Kidney capillary endothelial cell (primary cell): ENCODE measurements around the gene C13orf46.

ENCODE experiments used
- DNase-seq: peaks from one replicate; pipeline ENCODE4 v3.0.0-alpha.2; 2018; ENCODE audit warnings: low spot score

C13orf46 gene

DNA sequence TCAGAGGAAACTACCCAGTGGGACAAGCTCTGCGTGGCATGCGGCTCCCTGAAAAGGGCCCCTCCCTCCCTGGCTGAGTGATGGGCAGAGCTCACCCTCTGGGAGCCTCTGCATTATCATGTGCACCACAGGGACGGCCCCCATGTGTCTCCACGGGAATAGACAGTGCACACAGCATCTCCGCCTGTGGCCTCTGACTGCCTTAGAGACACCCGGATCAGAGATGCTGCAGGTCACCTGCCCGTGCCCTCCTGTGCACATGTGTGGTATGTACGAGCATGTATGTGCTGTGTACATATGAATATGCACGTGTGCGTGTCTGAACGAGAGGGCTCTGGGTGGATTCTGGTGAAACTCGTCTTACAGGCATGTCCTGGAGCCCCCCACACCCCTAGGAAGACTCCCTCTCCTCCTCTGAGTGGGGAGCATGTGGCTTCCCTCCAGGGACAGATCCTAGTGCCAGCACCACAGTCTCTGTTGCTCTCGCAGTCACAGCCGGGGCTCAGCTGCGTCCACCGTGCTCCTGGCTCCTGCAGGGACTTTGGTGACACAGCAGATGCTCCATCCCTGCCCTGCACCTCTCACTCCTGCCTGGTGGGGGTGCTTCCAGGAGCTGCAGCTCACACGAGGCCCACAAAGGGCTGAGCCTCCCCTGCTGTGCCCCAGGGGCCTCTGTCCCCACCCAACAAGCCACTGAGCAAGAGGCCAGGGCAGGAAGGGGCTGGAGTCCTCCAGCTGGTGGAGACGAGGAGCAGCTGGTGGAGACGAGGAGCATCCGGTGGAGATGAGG, 19.6 kb downstream of the C13orf46 start:
- no peak for DNase-seq

DNA sequence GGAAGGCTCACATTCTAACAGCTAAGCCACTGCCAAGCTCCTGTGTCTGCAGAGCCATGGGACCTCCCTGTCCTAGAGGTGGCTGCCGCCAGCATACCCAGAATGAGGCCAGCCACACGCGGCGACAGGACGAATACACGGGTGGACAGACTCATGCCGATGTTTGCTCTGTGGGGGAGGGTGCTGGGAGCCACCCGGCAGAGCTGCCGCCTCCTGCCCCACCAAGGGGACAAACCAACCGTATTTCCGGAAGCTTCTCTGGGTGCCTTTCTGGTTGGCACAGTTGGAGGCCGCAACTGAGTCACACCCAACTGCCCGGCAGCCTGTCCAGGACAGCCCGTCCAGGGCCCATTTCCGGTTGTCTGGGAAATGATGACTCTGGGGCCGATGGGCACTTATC, 20.3 kb downstream of the C13orf46 start:
- DNase-seq, result no peak

DNA sequence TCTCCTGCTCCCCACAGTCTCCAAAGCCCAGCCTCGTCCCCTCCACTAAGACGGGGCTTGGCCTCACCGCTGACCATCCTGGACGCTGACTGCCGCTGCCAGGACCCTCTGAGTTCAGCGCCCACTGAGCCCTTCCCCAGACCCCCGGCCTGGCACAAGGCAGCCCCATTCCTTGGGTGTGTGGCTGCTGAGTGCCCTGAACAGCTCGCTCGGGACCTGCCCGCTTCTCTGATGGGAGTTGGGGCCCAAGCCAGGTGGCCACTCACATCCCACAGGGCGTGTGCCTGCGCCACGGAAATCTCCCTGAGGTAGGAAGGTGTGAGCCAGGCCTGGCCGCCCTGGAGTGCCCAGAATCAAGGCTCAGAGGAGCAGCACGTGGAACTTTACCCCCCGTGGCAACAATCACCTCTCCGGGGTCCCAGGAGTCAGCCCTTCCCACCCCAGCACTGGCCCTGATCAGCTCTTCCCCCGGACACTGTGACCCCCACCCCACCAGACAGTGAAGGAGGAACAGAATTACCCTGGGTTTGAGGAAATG, 20.8 kb downstream of the C13orf46 start:
- no peak for DNase-seq

DNA sequence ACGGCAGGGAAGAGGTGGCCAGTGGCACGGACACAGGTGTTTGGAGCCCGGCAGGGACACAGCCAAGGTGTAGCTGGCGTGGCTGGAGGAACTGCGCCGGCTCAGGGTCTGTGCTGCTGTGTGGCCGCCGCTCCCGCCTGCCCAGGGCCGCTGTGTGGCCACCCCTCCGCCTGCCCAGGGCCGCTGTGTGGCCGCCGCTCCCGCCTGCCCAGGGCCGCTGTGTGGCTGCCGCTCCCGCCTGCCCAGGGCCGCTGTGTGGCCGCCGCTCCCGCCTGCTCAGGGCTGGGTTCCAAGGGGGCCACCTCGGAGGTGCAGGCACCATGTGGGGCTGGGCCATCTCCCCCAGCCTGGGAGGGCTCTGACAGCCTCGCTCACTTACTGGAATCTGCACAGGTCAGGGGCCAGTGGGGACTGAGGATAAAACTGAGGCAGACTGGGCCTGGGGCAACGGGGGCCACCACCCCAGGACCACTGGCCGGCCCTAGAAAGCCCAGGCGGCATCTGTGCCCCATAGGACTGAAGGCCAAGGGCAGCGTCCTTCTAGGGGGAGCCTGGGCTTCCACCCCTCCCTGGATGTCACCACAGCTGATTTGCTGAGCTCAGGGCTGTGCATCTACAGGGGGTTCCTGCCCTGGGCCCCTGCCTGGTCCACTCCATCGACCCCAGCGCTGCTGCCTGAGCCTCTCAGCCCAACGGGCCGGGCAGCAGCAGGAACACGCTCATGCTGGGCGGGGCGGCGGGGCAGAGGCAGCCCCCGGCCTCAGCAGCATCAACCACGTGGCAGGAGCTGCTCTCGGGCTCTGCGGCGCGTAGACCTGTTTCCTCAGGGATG, 21.5 kb downstream of the C13orf46 start:
- DNase-seq, result no peak

DNA sequence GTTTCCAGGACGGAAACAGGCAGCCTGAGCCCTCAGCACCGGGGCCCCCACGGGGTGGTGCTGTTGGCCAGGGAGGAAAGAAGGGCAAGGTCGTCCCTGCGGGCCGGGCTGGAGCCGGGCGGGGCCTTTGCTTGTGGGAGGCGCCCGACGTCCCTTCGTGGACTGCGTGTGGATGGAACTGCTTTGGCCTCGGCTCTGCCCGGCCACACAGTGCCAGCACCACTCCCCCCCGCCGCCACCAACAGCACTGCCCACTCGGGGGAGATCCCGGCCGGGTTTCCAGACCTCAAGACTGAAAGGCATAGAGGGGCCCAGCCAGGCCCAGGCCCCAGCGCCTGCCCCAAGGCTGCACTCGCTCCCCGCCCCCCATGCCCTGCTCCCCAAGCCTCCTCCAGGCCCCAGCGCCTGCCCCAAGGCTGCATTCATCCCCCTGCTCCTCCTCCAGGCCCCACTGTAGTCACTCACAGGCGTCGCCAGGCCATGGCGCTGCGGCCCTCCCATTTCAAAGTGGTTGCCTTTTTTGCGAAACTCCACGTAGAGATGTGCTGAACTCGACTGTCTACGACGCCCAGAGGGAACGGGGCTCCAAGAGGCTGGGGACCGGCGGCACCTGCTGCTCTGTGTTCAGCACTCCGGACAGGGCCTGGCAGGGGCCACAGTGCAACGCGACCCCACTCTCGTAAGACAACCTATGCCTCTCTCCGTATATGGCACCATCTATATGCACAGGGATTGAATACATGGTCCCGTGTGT, 22.5 kb downstream of the C13orf46 start:
- peak; percentile 39 for DNase-seq

DNA sequence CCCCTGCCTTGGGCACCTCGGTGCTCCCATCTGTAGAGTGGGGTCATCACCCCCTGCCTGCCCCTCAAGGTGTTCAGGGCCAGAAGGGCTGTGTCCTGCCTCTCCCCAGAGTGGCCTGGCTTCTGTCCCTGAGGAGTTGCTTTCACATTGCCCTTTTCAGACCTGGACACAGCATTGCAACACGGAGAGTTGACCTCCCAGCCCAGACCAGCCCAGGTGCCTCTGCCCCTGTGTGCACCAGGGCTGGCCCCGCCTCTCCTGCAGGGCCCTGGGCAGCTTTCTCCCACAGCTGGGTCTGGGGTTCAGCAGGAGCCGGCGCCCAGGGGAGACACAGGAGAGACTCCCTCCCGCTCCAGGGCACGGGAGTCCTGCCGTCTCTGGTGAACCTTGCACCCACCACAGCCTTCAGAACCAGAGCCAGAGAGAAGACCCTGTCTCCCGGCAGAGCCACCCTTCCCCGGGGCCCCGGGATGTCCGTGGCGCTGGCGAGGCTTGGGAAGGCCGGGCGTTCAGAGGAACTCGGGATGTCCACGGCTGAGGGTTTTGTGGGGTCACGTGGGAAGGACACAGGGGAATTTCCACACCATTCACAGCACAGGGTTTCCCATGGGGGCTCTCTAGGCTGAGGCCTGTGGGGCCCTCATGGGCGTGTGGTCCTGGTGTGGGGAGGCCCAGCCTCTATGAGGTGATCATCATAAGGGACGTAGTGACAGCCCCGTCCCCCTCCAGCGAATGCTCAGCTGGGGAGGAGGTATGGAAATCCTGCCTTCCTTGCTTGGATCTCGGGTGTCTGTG, 23.2 kb downstream of the C13orf46 start:
- no peak for DNase-seq

DNA sequence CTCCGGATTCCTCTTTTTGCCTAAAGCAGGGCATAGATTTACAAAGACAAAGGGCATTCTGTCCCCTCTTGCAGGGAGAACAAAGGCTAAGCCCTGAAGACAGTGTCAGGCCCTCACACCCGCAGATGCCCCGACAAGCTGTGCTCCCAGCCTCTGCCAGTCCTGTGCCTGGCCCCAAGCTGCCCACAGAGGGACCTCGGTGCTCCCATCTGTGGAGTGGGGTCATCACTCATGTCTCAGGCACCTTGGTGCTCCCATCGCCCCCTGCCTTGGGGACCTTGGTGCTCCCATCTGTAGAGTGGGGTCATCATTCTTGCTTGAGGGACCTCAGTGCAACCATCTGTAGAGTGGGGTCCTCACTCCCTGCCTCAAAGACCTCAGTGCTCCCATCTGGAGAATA, 24.3 kb downstream of the C13orf46 start:
- DNase-seq, result no peak

DNA sequence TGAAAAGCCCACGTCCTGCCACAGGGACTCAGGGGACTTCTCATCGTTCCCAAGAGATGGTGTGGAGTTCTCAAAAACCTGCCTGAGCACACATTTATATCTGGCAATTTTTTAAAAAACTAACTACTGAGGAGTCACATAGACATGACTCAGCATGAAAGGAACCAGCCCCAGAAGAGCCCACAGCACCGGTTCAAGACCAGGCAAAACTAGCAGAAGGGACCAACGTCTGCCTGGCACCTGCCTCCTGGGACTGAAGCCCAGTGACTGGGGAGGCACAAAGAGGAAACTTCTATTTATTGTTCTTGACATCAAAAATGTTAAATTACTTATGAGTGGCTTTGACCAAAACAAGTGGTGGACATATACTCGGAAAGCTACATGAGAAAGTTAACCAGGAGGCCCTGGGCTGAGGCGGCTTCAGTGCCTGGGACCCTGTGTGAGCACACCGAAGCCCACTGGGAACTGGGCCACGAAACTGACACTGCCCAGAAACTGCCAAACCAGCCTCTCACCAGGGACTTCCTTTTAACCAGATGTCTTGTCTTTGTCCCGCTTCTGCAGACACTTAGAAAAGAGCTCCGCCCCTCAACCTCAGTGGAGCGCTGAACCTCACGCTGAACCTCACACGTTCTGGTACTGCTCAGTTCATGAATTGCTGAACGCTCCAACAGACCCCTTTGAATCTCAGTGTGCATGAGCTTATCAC, 25.7 kb downstream of the C13orf46 start:
- DNase-seq, result no peak

DNA sequence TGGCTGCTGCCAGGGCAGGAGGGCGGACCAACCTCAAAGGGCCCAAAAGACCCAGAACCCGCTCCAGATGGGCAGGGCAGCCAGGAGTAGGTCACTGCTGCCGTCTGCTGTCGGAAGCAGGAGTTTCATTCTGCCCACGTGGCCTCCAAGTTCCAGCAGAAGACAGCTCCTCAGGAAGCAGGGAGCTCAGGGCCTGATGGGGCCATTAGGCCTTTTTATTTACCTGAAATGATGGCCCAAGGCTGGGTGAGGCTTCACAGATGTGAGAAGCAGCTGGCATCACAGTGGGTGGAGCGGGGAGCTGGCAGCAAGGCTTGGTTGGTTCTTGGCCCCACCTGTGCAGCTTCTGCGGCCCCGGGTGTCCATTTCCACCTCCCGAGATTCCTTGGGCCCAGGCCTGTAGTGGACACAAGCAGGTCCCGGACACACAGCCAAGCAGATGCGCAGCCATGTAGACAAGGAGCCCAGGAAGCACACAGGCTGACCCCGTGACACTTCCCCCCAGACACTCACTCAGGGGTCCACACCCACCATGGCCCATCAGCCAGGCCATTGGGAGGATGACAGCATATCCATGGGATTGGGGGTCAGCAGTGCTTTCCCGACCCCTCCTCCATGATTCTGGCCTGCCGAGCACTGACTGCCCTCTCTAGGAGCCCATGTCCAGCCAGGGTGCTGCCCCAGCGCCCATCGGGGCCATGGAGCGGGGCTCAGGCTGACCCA, 26.4 kb downstream of the C13orf46 start:
- DNase-seq, result no peak

DNA sequence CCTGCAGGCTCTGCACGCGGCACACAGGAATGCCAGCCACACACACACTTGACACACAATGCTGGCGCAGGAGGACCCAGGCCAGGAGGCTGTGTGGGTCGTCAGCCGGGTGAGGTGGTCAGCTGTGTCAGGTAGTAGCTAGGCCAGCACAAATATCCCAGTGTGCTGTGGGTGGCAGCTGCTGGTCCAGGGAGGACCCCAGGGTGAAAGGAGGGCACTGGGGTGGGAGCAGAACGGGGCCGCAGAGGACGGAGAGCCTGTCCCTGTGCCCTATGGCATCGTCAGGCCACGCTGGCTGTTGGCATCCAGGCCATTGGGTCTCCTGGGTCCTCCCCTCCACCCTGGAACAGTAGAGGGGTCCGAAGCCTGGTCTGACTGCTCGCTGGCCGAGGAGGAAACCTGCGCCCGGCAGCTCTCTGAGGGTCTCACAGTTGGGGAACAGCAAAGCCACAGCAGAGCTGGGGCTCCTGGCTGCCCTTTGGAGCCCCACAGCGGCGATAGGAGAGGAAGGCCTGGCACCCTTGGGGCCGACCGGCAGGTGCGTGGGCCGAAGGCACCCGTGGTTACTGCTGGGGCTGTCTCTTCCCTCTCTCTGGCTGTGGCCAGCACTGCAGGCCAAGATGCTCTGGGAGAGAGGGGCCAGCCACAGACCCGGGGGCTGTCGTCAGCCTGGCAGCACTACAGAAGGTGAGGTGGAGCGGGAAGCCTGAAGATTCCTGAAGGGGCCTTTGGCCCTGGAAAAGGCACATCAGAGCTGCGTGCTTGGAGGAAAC, 27.3 kb downstream of the C13orf46 start:
- DNase-seq, result no peak

DNA sequence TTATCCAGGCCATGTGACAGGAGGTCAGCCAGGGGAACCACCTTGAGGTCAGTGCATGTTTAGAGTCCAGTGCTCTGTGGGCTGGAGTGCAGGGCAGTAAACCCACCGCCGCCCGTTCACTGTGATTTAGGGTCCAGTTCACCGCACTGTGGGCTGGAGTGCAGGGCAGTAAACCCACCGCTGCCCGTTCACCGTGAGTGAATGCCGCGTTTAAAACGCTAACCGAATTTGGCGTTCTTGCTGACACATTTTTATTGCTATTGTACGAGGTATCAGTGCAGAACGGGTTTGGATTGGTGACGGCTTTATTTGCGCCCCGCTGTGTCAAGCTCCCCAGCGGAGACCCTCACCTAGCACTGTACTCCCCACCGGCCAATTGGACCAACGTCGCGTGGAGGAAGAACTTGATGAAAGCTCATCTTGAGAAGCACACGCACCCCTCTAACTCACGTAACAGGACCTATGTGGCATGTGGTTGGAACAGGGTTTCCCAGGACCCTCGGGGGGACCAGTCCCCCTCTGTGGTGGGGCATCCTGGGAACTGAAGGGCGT, 27.9 kb downstream of the C13orf46 start:
- DNase-seq, result no peak

DNA sequence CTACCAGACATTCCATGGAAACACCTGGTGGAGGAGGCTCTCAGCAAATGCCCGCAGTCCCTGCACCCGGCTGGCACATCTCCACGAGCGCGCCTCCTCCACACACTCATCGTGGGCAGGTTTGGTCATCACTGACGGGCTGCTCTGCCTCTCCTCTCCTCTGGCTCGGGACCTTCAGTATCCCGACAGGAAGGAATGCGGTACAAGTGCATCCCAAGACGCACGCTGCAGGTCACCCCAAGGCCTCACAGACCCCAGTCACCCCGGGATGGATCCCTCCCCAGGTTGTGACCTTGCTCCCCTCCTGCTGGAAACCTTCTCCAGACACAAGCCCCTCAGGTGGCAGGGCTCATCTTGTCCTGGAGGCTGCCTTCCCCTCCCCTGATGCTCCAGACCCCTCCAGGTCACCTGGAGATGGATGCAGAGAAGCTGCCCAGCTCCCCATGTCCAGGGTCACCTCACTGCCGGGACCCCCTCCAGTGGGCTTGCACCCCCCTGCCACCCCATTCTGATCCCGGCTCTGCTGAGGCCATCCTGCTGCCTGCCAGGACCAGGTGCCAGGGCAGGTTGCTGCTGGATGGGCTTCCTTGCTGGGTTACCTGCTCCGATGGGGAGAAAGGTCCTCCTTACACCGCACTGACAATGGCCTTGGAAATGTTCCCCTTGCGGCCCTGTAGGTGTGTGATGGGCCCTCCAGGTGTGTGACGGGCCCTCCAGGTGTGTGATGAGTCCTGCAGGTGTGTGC, 29.9 kb downstream of the C13orf46 start:
- no peak for DNase-seq

DNA sequence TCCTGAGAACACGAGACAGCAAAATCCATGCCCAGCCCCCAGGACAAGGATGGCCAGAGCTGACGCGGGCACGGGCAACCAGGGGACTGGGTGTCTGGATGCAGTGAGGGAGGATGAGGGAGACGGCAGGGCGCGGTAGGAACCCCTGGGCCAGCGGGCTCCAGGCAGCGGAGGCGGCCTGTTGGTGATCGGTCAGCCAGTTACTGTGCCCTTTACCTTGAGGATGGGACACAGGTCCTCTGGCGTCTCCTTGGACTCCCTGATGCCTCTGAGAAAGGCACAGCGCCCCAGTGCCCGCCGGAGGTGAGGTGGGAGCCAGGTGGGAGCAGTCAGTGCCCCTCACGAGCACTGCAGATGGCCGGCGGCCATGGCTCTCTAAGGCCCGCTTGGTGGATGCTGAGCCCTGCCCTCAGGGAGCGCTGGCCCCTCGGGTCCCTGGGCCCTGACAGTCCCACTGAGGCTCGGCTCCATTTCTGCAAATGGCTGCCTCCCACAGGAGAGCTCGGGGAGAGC, 31.2 kb downstream of the C13orf46 start:
- DNase-seq, result no peak

DNA sequence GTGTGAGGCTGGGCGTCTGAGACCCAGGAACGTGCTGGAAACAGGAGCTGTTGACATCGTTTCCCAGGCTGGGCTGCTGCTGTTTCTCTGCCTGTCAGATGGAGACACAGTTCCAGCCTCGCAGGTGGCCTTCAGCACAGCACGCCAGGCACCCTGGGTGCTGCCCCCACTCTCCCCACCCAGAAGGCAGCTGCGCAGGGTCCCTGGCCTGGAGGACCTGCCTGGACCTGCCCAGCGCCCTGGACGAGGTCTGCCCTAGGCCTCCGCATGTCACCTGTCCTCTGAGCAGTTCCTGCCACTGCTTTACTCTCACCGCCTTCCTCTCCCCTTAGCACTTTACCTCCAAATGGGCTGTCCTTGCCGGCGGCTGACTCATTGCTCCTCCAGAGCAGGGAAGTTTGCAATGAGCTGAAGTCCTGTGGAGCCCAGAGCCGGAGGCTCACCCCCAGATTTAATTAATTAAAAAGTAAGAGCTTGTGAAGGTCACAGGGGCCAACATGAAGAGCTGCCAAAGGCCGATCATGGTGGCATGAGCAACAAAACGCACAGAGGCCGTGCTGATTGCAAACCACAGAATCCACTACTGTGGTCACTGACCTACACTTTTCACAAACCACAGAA, 32.2 kb downstream of the C13orf46 start:
- DNase-seq, result no peak

DNA sequence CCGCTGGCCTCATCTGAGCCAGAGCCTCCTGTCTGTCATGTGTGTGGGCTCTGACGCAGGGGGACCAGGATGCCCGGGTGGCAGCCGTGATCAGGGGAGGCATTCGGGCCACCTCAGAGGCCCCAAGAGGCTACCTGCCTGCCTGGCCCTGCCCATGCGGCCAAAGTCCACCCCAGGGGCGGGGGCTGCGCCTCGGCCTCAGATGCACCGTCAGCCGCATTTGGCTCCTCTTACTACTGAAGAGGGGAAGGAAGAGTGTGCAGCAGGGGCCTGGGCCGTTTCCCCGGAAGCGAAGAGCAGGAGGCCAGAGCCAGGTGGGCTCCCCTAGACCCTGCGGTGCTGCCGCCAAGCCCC, 34.0 kb downstream of the C13orf46 start:
- no peak for DNase-seq

DNA sequence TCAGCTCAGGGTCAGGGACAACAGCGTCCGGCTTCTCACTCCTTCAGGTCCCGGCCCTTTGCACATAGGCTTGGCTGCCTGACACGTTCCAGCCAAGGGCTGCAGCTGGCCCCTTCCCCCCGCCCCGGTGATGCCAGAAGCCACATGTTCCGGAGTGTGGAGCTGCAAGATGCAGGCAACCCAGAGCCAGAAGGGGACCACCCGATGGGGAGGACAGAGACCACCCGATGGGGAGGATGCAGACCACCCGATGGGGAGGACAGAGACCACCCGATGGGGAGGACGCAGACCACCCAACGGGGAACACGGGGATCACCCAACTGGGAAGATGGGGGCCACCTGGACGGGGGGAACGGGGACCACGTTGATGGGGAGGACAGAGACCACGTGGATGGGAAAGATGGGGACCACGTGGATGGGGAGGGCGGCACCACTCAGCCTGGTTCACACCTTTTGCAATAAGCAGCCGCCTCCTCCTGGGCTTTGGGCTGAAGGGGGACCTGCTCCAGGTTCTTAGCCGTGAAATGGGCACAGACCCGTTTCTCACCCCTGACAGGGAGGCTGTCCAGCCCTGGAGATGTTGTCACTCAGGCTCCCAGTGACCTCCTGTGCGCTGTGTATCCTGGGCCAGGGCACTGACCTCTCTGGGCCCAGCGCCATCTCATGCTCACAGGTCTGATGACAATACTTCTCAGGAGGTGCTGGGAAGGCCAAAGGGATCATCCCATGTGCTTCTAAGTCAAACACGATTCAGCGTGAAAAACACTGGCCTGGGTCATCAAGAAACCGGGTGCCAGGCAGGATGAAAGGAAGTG, 34.5 kb downstream of the C13orf46 start:
- DNase-seq, result no peak

DNA sequence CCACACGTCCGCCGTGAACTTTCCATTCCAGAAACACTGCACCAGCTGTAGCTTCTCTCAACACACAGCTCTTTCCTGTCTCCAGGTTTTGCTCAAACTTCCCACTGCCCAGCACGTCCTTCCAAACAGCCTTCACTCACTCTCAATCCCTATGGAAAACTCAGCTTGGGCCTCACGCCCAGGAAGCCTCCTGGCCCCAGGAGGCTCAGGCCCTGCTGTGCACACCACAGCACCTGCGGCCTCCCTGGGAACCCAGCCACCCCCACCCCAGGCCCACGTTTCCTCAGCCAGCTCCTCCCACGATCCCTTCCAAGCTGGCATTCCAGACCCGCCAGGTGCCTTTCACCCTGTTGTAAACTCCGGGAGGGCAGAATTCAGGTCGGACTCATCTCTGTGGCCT, 35.2 kb downstream of the C13orf46 start:
- no peak for DNase-seq
